Mucosa of rectum (tissue), 2 donors: Measurements from ENCODE around the gene MYRIP.

ENCODE experiments used
- H3K27ac ChIP-seq, 2 donors: one replicate each; pipeline ENCODE4 v1.7.0; 2013; ENCODE audit warnings: inconsistent platforms in 2 of 2, low read depth in 2 of 2, low read length in 2 of 2
- H3K27me3 ChIP-seq, 2 donors: one replicate each; pipeline ENCODE4 v1.7.0; 2013; ENCODE audit warnings: low read length in 2 of 2; ENCODE audit not compliant: control insufficient read depth in 2 of 2, insufficient read depth in 2 of 2
- H3K36me3 ChIP-seq, 2 donors: one replicate each; pipeline ENCODE4 v1.7.0; 2013; ENCODE audit warnings: low read length in 2 of 2; ENCODE audit not compliant: control insufficient read depth in 2 of 2, insufficient read depth in 2 of 2
- H3K4me1 ChIP-seq, 2 donors: one replicate each; pipeline ENCODE4 v1.7.0; 2013; ENCODE audit warnings: low read length in 2 of 2, mild to moderate bottlenecking in 1 of 2; ENCODE audit not compliant: control insufficient read depth in 2 of 2, insufficient read depth in 2 of 2
- H3K4me3 ChIP-seq, 2 donors: one replicate each; pipeline ENCODE4 v1.7.0; 2013; ENCODE audit warnings: low read length in 2 of 2
- H3K9ac ChIP-seq, 2 donors: one replicate each; pipeline ENCODE4 v1.7.0; 2013; ENCODE audit warnings: low read length in 2 of 2, low read depth in 1 of 2, mild to moderate bottlenecking in 1 of 2
- H3K9me3 ChIP-seq, 2 donors: one replicate each; pipeline ENCODE4 v1.7.0; 2013; ENCODE audit warnings: low read length in 2 of 2; ENCODE audit not compliant: control insufficient read depth in 2 of 2
- donor health status: healthy.
- donor health status: Normal muscosa, but diverticular disease.

MYRIP gene

DNA sequence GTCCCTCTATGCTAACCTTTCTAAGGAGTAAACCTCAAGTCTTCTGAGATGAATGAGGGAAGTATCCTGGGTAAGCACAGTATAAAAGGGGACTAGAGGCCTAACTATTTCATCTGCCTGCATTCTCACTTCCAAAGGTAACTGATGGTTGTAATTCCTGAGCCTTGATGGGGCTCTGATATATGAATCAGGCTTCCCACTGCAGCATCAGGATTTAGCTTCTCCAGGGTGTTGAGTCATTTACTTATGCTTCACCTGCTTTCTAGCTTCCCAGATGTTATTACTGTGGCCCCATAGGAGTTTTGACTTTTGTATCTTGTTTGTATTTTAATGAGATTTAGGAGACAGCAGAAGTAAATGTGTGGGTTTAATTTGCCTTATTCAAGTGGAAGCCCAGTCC, 292.8 kb downstream of the MYRIP start:
- Histone ChIP-seq H3K27ac (no peak overlapping the region), H3K36me3 (no peaks in the 10 kb centered on the region), H3K9me3 (peaks cover 0 to 2% of the 10 kb centered on the region in 2 donors), H3K4me3 (no peak overlapping the region), H3K4me1 (no peaks in the 10 kb centered on the region), H3K27me3 (no peaks in the 10 kb centered on the region), H3K9ac (no peak overlapping the region)

DNA sequence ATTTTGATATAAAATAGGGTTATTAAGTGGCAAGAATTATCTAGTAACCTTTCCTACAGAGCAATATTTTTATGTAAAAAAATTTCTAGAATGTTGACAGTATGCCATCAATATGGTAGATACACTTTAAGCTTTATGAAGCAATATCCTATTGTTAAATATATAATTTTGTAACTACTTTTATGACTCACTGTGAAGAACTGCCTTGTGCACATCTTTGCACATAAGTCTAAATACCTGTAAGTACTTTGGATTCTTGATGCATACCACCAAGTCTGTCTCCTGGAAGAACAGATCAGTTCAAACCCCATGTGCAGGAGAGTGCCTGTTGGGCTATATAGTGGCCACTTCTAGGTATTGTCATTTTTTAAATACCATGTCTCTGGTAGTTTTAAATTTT, 294.4 kb downstream of the MYRIP start:
- no peak overlapping the region for H3K4me3 ChIP-seq
- no peaks in the 10 kb centered on the region for H3K36me3 ChIP-seq
- no peaks in the 10 kb centered on the region for H3K4me1 ChIP-seq
- H3K9ac ChIP-seq: no peak overlapping the region
- H3K9me3 ChIP-seq: peaks cover 0 to 2% of the 10 kb centered on the region in 2 donors
- no peaks in the 10 kb centered on the region for H3K27me3 ChIP-seq
- no peak overlapping the region for H3K27ac ChIP-seq

DNA sequence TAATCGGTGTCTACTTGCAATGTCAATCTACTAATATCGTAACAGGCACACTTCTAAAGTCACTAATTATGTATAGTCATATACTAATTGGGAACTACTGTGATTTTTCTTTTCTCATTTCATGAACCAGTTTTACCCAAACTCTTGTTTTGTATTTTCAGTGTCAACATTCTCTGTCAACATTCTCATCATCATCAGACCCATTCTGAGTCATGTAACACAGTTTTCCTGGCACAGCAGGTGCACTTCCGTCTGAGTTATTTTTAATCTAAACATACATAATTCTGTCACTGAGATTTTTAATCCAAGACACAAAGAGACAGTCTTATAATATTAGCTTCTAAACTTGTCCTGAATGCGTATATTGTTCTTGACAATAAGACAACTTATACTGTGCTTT, 295.0 kb downstream of the MYRIP start:
- no peak overlapping the region for H3K27ac ChIP-seq
- no peaks in the 10 kb centered on the region for H3K27me3 ChIP-seq
- no peaks in the 10 kb centered on the region for H3K36me3 ChIP-seq
- H3K9ac ChIP-seq: no peak overlapping the region
- no peaks in the 10 kb centered on the region for H3K4me1 ChIP-seq
- H3K9me3 ChIP-seq: peaks cover 0 to 2% of the 10 kb centered on the region in 2 donors
- H3K4me3 ChIP-seq: no peak overlapping the region

DNA sequence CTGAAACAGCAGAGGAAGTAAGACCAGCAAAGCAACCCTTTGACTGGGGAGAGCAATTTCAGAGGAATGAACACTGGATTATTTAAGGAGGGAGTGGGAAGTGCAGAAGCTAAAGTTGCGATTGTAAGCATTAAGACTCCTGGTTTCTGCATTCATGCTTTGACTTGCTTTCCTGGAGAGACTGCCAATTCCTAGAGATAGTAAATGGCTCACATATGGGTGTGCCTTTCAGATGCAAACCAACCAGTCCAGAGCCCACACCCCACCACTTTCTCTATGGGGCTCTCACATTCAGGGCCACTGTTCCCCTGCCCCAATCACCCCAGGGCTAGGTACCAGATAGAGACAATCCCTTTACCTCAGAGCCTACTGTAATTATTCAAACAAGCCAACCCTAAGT, 299.2 kb downstream of the MYRIP start:
- no peaks in the 10 kb centered on the region for H3K4me1 ChIP-seq
- H3K4me3 ChIP-seq: no peak overlapping the region
- no peak overlapping the region for H3K27ac ChIP-seq
- no peaks in the 10 kb centered on the region for H3K27me3 ChIP-seq
- no peak overlapping the region for H3K9ac ChIP-seq
- H3K36me3 ChIP-seq: no peaks in the 10 kb centered on the region
- no peaks in the 10 kb centered on the region for H3K9me3 ChIP-seq

DNA sequence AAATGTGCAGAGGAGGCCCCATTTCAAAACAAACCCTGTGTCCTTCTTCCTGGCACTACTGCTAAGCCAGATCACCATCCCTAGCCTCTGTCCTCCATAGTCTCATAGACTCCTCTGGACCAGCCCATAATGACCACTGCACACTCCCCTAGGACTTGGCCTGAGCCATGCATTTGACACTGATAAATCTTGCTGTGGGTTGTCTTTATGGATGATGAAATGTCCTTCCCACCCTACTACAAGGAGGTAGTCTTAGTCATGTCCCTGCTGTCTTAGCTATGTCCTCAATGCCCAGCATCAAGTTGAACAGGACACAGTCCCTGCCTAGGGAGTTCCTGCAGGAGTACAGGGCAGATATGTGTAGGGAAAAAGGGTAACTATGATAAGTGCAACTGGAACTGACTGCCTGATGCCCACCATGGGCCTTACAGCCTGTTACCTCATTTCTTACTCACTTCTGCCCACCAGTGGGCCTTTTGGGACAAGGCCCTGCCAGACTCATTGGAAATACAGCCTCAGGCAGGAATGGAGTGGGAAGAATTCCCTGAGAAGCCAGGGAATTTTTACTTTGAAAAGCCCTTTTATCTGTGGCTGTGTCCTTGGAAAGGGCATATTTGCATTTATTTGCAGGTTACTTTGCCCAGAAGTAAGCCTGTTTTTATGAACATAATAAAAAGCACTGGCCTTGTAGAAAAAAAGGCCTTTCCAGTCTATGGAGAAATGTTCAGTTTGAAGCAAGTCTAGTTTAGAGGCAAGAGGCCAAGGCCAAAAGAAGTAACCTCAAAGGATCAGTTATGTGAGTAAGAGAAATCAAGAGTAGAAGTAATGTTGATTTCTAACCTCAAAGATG, 300.5 kb downstream of the MYRIP start:
- H3K27ac ChIP-seq: no peak overlapping the region
- H3K4me1 ChIP-seq: no peaks in the 10 kb centered on the region
- no peak overlapping the region for H3K9ac ChIP-seq
- H3K27me3 ChIP-seq: no peaks in the 10 kb centered on the region
- H3K9me3 ChIP-seq: no peaks in the 10 kb centered on the region
- no peak overlapping the region for H3K4me3 ChIP-seq
- no peaks in the 10 kb centered on the region for H3K36me3 ChIP-seq

DNA sequence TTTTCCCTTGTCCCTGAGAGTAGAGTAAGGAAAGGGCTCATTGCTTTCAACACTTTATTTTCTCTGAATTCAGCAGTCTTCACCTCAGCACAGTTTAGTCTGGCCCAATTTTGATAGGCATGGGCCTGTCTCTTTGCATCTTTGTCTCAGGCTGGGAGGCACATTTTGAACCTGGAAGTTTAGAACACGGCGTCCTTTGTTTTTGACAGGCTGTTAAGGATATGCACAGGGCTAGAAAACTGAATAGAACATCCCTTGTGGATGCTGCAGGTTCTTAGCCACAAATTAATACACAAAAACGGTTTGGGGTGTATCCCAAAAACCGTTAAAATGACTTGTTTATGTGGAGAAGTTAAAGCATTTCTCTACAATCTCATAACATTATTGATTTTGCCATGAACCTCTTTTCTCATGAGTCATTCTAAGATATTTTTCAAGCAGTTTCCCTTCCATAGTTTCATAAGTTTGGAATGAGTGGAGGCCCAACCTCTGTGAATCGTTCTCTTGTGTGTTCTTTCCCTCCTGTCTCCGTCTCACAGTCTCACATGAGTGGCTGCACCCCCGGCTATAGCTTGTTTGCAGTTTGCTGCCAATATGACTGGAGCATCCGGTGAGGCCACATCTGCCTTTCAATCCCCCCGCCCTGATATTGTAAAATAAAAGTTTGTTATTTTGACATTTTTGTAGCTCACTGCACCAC, 307.2 kb downstream of the MYRIP start:
- Histone ChIP-seq H3K4me1 (no peaks in the 10 kb centered on the region), H3K4me3 (no peak overlapping the region), H3K27me3 (no peaks in the 10 kb centered on the region), H3K9me3 (no peaks in the 10 kb centered on the region), H3K36me3 (no peaks in the 10 kb centered on the region), H3K9ac (no peak overlapping the region), H3K27ac (no peak overlapping the region)

DNA sequence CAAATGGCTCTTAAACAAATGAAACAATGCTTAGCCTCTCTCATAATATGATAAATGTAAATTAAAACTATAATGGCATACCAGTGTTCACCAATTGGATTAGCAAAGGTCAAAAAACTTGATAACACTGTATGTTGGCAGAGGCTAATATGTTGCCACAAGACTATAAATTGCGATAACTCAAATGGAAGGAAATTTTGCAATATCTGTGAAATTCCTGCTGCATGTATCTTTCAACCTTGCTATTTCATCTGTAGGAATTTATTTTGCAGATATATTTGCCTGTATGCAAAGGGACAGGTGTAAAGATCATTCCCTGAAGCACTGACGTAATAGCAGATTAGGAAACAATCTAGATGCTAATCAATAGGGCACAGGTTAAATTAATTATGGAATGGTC, 308.7 kb downstream of the MYRIP start:
- no peak overlapping the region for H3K9ac ChIP-seq
- no peak overlapping the region for H3K4me3 ChIP-seq
- H3K4me1 ChIP-seq: no peaks in the 10 kb centered on the region
- no peak overlapping the region for H3K27ac ChIP-seq
- H3K27me3 ChIP-seq: no peaks in the 10 kb centered on the region
- H3K36me3 ChIP-seq: no peaks in the 10 kb centered on the region
- no peaks in the 10 kb centered on the region for H3K9me3 ChIP-seq

DNA sequence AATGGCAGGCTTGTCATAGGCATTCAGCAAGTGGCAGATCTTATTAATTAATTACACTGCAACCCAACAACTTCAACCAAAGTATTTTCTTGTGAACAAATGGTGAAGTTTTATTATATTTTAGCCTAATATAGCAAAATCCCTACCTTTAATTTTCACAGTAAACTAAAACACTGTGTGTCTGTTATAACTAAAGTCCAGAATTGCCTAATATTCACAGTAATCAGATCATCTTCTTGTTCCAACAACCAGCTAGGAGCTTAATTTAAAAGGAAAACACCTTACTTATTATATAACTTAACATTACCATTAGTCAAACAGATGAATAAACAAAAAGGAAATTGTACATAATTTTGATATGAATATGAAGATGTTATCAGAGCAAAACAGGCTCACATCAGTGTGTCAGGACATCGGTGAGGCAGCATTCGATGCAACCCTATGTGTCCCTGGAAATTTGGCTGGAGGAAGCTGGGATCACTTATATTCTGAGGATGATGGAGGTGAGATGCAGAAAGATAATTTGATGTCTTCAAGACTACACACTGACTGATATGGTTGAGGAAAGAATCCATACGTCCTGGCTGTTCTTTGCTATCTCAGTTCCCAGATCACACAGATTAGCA, 310.8 kb downstream of the MYRIP start:
- Histone ChIP-seq H3K27ac (no peak overlapping the region), H3K36me3 (no peaks in the 10 kb centered on the region)

DNA sequence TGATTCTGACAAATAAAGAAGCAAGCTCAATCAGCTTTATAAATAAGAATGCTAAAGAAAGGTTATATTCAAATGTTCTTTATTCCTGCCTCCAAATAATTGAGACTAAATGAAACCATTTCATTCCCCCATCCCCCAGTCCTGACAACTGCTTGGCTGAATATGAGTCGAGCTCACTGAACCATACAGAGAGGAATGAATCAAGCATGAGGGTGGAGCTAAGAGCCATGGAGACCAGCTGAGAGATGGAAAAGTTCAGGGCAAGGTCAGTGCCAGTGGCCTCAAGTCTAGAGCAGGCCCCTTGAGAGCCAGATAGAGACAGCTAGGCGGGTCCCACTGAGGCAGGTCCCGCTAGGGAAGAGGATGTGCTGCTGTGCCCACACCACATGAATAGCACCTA, 311.4 kb downstream of the MYRIP start:
- H3K4me3 ChIP-seq: no peak overlapping the region
- no peak overlapping the region for H3K9ac ChIP-seq
- no peaks in the 10 kb centered on the region for H3K9me3 ChIP-seq
- no peak overlapping the region for H3K27ac ChIP-seq
- no peaks in the 10 kb centered on the region for H3K27me3 ChIP-seq
- H3K4me1 ChIP-seq: no peaks in the 10 kb centered on the region
- no peaks in the 10 kb centered on the region for H3K36me3 ChIP-seq

More for the DNA sequence above, 310.8 kb downstream of the MYRIP start:
- H3K9me3 ChIP-seq: no peaks in the 10 kb centered on the region
- no peaks in the 10 kb centered on the region for H3K4me1 ChIP-seq
- no peaks in the 10 kb centered on the region for H3K27me3 ChIP-seq
- H3K4me3 ChIP-seq: no peak overlapping the region
- no peak overlapping the region for H3K9ac ChIP-seq

DNA sequence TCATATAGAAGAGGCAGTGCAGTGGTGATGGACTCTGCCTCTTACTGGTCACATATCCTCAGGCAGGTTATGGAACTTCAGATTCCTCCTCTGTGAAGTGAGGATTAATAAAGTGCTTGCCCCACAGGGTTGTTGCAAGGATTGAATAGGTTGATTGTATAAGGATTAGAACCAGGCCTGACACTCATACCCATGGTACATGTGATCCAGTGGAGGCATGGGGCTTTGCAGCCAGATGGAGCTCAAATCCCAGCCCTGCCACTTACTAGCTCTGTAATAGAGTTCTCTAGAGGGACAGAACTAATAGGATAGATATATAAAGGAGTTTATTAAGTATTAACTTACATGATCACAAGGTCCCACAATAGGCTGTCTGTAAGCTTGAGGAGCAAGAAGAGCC, 315.5 kb downstream of the MYRIP start:
- no peak overlapping the region for H3K9ac ChIP-seq
- H3K4me1 ChIP-seq: no peaks in the 10 kb centered on the region
- no peaks in the 10 kb centered on the region for H3K27me3 ChIP-seq
- H3K27ac ChIP-seq: no peak overlapping the region
- no peaks in the 10 kb centered on the region for H3K36me3 ChIP-seq
- H3K4me3 ChIP-seq: no peak overlapping the region
- no peaks in the 10 kb centered on the region for H3K9me3 ChIP-seq
